ENCODE results near the gene FBXO24. TPM values are rescaled to one million over a fixed set of nuclear protein-coding genes. Genes with fewer than 3 reads are reported as not detected.

Gene FBXO24
- total and polyA plus RNA-seq, 9 of the 15 experiments (the other 6 are each of a cell fraction or from before 2014, with no cell fraction given) = 0.17 to 0.95 (median 0.50) TPM

DNA sequence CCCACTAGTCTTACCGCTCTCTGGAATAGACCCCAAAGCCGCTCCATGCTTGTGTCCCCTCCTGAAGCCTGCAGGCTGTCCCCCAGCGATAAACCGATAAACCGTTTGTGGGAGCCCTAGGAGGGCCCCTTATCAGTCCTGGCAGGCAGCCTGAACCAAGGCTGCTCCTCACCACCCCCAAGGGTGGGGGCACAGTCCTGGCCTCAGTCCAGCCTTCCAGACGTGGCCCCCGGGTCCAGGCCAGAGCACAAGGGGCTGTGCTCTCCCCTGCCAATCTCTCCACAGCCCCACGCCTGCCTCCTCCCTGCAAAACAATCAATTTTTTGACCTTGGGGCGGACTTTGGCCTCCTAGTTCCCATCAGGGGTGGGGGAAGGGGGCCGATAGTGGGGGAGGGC, 55.3 kb downstream of the FBXO24 start, which contains the start of gene TFR2 (continued):
- TF ChIP-seq HES1 (IDR thresholded peaks at IDR 0.05; ENCODE audit: low read depth) (peak; percentile 74; the same call in 1 of the 2 replicates), HMGN3 (IDR thresholded peaks at IDR 0.05; ENCODE audit: borderline replicate concordance, extremely low read depth, insufficient read length, low read depth, low read length) (peak; percentile 100), ZNF253 (CRISPR knock-in tag; conservative IDR thresholded peaks at IDR 0.05) (no peak), TRIM24 (IDR thresholded peaks at IDR 0.05) (peak; percentile 68 to 84; a peak in 3 of 4 replicates), ZNF699 (CRISPR knock-in tag; IDR thresholded peaks at IDR 0.05; ENCODE audit: insufficient replicate concordance) (no peak), TFAM (CRISPR knock-in tag; conservative IDR thresholded peaks at IDR 0.05) (no peak), OTX1 (CRISPR knock-in tag; IDR thresholded peaks at IDR 0.05) (0 out of 2 replicates have a peak, but pooled peaks have one; percentile 38), GTF2B (IDR thresholded peaks at IDR 0.05; ENCODE audit: extremely low read depth, insufficient read length) (no peak), ZNF589 (CRISPR knock-in tag; IDR thresholded peaks at IDR 0.05; ENCODE audit: low read depth) (no peak; the same call in 1 of the 2 replicates), ETS2 (tag; IDR thresholded peaks at IDR 0.05; ENCODE audit: borderline replicate concordance, poor library complexity, severe bottlenecking) (no peak), RFX1 (IDR thresholded peaks at IDR 0.05) (no peak), EZH2 (IDR thresholded peaks at IDR 0.05; ENCODE audit: borderline replicate concordance, low read depth, low read length) (no peak), SMARCA5 (IDR thresholded peaks at IDR 0.05) (no peak), MYBL2 (IDR thresholded peaks at IDR 0.05; ENCODE audit: low read depth) (no peak), MYBL2 (CRISPR knock-in tag; IDR thresholded peaks at IDR 0.05; ENCODE audit: borderline replicate concordance) (no peak), POLR2A (conservative IDR thresholded peaks at IDR 0.05) (no peak), FOXP1 (CRISPR knock-in tag; IDR thresholded peaks at IDR 0.05) (no peak), TOE1 (IDR thresholded peaks at IDR 0.05; ENCODE audit: borderline replicate concordance) (peak; percentile 64), TOE1 (CRISPR knock-in tag; IDR thresholded peaks at IDR 0.05; ENCODE audit: borderline replicate concordance, low read depth) (no peak), ARHGAP35 (IDR thresholded peaks at IDR 0.05; ENCODE audit: partially characterized antibody) (no peak), RBM17 (IDR thresholded peaks at IDR 0.05; ENCODE audit: borderline replicate concordance, low read depth, low read length) (no peak), POLR2H (tag; IDR thresholded peaks at IDR 0.05; ENCODE audit: low read depth) (no peak), CXXC5 (CRISPR knock-in tag; IDR thresholded peaks at IDR 0.05) (peak; percentile 72), NBN (IDR thresholded peaks at IDR 0.05; ENCODE audit: low read depth) (peak; percentile 71), ZNF431 (CRISPR knock-in tag; IDR thresholded peaks at IDR 0.05) (no peak)
- TF ChIP-seq, protein P1, sequence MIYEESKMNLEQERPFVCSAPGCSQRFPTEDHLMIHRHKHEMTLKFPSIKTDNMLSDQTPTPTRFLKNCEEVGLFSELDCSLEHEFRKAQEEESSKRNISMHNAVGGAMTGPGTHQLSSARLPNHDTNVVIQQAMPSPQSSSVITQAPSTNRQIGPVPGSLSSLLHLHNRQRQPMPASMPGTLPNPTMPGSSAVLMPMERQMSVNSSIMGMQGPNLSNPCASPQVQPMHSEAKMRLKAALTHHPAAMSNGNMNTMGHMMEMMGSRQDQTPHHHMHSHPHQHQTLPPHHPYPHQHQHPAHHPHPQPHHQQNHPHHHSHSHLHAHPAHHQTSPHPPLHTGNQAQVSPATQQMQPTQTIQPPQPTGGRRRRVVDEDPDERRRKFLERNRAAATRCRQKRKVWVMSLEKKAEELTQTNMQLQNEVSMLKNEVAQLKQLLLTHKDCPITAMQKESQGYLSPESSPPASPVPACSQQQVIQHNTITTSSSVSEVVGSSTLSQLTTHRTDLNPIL (CRISPR knock-in tag; IDR thresholded peaks at IDR 0.05) = no peak
- TF ChIP-seq, protein P2, sequence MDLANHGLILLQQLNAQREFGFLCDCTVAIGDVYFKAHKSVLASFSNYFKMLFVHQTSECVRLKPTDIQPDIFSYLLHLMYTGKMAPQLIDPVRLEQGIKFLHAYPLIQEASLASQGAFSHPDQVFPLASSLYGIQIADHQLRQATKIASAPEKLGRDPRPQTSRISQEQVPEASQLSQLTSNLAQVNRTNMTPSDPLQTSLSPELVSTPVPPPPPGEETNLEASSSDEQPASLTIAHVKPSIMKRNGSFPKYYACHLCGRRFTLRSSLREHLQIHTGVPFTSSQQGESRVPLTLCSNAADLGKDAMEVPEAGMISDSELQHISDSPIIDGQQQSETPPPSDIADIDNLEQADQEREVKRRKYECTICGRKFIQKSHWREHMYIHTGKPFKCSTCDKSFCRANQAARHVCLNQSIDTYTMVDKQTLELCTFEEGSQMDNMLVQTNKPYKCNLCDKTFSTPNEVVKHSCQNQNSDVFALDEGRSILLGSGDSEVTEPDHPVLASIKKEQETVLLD (IDR thresholded peaks at IDR 0.05) = peak; percentile 42; the same call in 1 of the 2 replicates
